ENCODE measurements around the gene NAA40. TPM values are rescaled to one million over a fixed set of nuclear protein-coding genes. Genes with fewer than 3 reads are reported as not detected.
A peak's percentile ranks its signal among the peaks of the same experiment; 100 is the strongest.

The NAA40 gene
- total RNA-seq, 1 experiment from 2014 or later = 44.4 TPM

DNA sequence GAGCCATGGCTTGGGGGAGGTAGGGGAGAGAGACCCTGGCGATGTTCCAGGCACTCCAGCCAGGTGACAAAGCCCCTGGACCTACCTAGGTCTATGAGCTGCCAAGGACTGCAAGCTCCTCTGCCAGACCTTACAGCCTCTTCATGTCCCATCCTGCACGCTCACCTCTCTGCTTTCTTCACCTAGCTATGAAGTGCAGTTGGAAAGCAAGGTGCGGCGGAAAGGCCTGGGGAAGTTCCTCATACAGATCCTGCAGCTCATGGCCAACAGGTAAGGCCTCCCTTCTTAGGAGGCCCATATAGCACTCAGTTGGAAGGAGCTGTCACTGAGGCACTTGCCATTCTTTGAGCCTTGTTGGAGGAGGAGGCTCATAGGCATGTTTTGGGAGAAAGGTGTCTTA, 13.8 kb downstream of the NAA40 start:
- H3K27ac ChIP-seq (ENCODE audit: insufficient read length, low read depth, low read length) = no peak overlapping the region
- H3K79me1 ChIP-seq (ENCODE audit: insufficient read depth, low read depth, low read length, poor library complexity, severe bottlenecking) = no peaks in the 10 kb centered on the region
- H3K18ac ChIP-seq (ENCODE audit: insufficient read length, low read depth, low read length) = no peak overlapping the region
- no peak overlapping the region for H2BK120ac ChIP-seq (ENCODE audit: low read depth, low read length, poor library complexity, severe bottlenecking)
- H2BK5ac ChIP-seq (ENCODE audit: insufficient read length, low read length) = no peak overlapping the region
- TF ChIP-seq, protein P1, sequence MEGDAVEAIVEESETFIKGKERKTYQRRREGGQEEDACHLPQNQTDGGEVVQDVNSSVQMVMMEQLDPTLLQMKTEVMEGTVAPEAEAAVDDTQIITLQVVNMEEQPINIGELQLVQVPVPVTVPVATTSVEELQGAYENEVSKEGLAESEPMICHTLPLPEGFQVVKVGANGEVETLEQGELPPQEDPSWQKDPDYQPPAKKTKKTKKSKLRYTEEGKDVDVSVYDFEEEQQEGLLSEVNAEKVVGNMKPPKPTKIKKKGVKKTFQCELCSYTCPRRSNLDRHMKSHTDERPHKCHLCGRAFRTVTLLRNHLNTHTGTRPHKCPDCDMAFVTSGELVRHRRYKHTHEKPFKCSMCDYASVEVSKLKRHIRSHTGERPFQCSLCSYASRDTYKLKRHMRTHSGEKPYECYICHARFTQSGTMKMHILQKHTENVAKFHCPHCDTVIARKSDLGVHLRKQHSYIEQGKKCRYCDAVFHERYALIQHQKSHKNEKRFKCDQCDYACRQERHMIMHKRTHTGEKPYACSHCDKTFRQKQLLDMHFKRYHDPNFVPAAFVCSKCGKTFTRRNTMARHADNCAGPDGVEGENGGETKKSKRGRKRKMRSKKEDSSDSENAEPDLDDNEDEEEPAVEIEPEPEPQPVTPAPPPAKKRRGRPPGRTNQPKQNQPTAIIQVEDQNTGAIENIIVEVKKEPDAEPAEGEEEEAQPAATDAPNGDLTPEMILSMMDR (conservative IDR thresholded peaks at IDR 0.05) = no peak
- no peaks in the 10 kb centered on the region for H3K79me2 ChIP-seq (ENCODE audit: insufficient read depth, low read length)
- H3K4me1 ChIP-seq (ENCODE audit: insufficient read depth, low read length) = no peaks in the 10 kb centered on the region
- no peak overlapping the region for H3K56ac ChIP-seq (ENCODE audit: insufficient read length, low read depth, low read length)
- H4K91ac ChIP-seq (ENCODE audit: insufficient read length, low read depth, low read length) = no peak overlapping the region
- no peaks in the 10 kb centered on the region for H3K9me3 ChIP-seq (ENCODE audit: control insufficient read depth, low read depth, low read length)
- H2AK5ac ChIP-seq (ENCODE audit: insufficient read length, low read length) = no peak overlapping the region
- H2BK20ac ChIP-seq (ENCODE audit: low read depth, low read length, poor library complexity, severe bottlenecking) = no peak overlapping the region
- Mint-ChIP-seq H3K9me3 (no peaks in the 10 kb centered on the region), H3K4me1 (peaks cover 4 to 14% of the 10 kb centered on the region in 2 experiments; a peak in 3 of 4 replicates), H3K36me3 (ENCODE audit: insufficient read depth in 1 of 3, low read depth in 3 of 3) (peaks cover 41 to 73% (median 66%) of the 10 kb centered on the region in 3 experiments), H3K27me3 (ENCODE audit: low read depth) (no peaks in the 10 kb centered on the region), H3K4me3 (no peak overlapping the region), H3K27ac (peak overlapping the region in 2 of 3 experiments; percentile 27 to 68; a peak in 3 of 7 replicates)
- H4K5ac ChIP-seq (ENCODE audit: insufficient read length, low read depth, low read length) = no peak overlapping the region
- no peaks in the 10 kb centered on the region for H3K27me3 ChIP-seq (ENCODE audit: insufficient read depth, low read length)
- no peak for DNase-seq
- H3K23ac ChIP-seq (ENCODE audit: insufficient read length, low read depth, low read length) = no peak overlapping the region
- H4K8ac ChIP-seq (replicated peaks; ENCODE audit: insufficient read length, low read depth, low read length) = no peak overlapping the region
- no CpG with 5 or more reads among the region's 4 CpGs for WGBS (ENCODE audit: extremely low coverage, insufficient read length, low lambda C conversion rate)
- no peak overlapping the region for H2BK15ac ChIP-seq (ENCODE audit: low read depth, low read length)
- no peak overlapping the region for H3K14ac ChIP-seq (ENCODE audit: insufficient read depth, low read length)
- no peak overlapping the region for H2BK12ac ChIP-seq (ENCODE audit: insufficient read length, low read depth, low read length)
- H3T11ph ChIP-seq (ENCODE audit: low read length) = no peak overlapping the region
- no peak overlapping the region for H3K4me2 ChIP-seq (ENCODE audit: insufficient read depth, insufficient read length, low read length)
- H3K23me2 ChIP-seq (ENCODE audit: insufficient read length, low read depth, low read length, poor library complexity, severe bottlenecking) = no peaks in the 10 kb centered on the region
- H3K9ac ChIP-seq (ENCODE audit: extremely low read depth, insufficient read length, low read length) = no peak overlapping the region
- no peak overlapping the region for H2AFZ ChIP-seq (ENCODE audit: low read length)
- H4K20me1 ChIP-seq (ENCODE audit: control insufficient read depth, insufficient read depth, insufficient read length) = no peaks in the 10 kb centered on the region
- H3K4ac ChIP-seq (ENCODE audit: low read depth, low read length) = no peak overlapping the region

Data from H9 (cell line).